ENCODE results near the gene FBL. TPM values are rescaled to one million over a fixed set of nuclear protein-coding genes. Genes with fewer than 3 reads are reported as not detected.
"Not testable (repeated sequence)": the region's sequence is repeated elsewhere in the genome, so short reads cannot be mapped to it uniquely, and the experiment has no call there.

FBL gene
- total and polyA plus RNA-seq, 2 experiments from 2014 or later, result 59.3 to 63.9 TPM

DNA sequence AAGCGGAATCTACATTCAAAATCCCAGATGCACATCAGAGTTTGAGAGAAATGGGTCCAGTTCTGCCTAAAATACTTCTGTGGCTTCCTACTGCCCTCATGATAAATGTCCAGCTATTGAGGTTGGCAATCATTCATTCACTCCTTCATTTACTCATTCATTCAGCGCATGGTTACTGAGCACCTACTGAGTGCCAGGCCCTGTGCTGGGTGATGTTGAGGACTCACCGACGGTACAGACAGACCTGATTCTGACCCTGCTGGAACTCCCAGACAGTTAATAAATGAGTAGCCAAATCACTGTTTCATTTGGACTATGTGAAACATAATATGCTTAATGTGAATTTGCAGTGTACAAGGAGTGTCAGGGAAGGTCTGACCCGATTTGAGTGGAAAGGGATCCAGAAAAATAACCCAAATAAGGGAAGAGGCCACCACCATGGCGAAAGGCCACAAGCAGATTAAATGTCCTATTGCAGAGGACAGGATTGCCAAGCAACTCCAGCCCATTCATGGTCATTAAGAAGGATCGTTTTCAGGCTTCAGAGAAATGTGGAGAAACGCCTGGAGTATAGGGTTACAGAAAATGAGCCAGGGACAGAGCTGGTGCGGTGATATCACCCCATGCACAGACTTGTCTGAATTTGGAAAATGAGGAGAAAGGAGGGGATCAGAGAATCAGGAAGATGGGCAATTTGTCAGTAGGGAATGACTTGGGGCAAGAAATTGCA lies 32.8 kb downstream of the FBL start:
- no peak for DNase-seq
- Histone ChIP-seq H3K79me2 (ENCODE audit: insufficient read depth) (no peaks in the 10 kb centered on the region), H3K4me1 (ENCODE audit: insufficient read depth) (no peaks in the 10 kb centered on the region), H3K27me3 (replicated peaks; ENCODE audit: insufficient read depth) (no peaks in the 10 kb centered on the region), H3K9me2 (ENCODE audit: insufficient read depth) (no peaks in the 10 kb centered on the region), H4K20me1 (ENCODE audit: insufficient read depth) (no peaks in the 10 kb centered on the region), H3K36me3 (ENCODE audit: low read depth) (no peaks in the 10 kb centered on the region), H2AFZ (no peak overlapping the region), H3K9me3 (ENCODE audit: low read depth) (no peaks in the 10 kb centered on the region), H3K4me3 (no peak overlapping the region), H3K27ac (no peak overlapping the region), H3K9ac (no peak overlapping the region), H3K4me2 (ENCODE audit: unreplicated experiment) (no peak overlapping the region), H3F3A (ENCODE audit: insufficient read depth) (no peaks in the 10 kb centered on the region)
- WGBS, 2 experiments (ENCODE audit: low coverage in 1 of 2, low lambda C conversion rate in 2 of 2, missing lambda C conversion rate in 2 of 2), result 60 to 65% methylated on average over 9 of the region's 9 CpGs
- in situ Hi-C loops (cut with MboI), result no loop called here
- no peak for TF ChIP-seq EZH2 (IDR thresholded peaks at IDR 0.05; ENCODE audit: insufficient read depth, poor library complexity, severe bottlenecking)
- no peak for TF ChIP-seq EZH2phosphoT487 (IDR thresholded peaks at IDR 0.05; ENCODE audit: insufficient read depth, low read depth)

GRCh38 chr19:39811064-39811463 lies 35.1 kb downstream of the FBL start:
- Histone ChIP-seq H3K36me3 (ENCODE audit: low read depth) (no peaks in the 10 kb centered on the region), H3K9me2 (ENCODE audit: insufficient read depth) (no peaks in the 10 kb centered on the region), H3K27me3 (replicated peaks; ENCODE audit: insufficient read depth) (no peaks in the 10 kb centered on the region), H3K4me3 (no peak overlapping the region), H3K27ac (no peak overlapping the region), H3K9ac (no peak overlapping the region), H3K9me3 (ENCODE audit: low read depth) (no peaks in the 10 kb centered on the region), H3K4me2 (ENCODE audit: unreplicated experiment) (no peak overlapping the region), H3F3A (ENCODE audit: insufficient read depth) (no peaks in the 10 kb centered on the region), H3K79me2 (ENCODE audit: insufficient read depth) (no peaks in the 10 kb centered on the region), H4K20me1 (ENCODE audit: insufficient read depth) (no peaks in the 10 kb centered on the region), H2AFZ (no peak overlapping the region), H3K4me1 (ENCODE audit: insufficient read depth) (no peaks in the 10 kb centered on the region)
- 77 to 78% methylated on average over 4 of the region's 4 CpGs for WGBS, 2 experiments (ENCODE audit: low coverage in 1 of 2, low lambda C conversion rate in 2 of 2, missing lambda C conversion rate in 2 of 2)
- DNase-seq, result no peak
- in situ Hi-C loops (cut with MboI), result no loop called here
- TF ChIP-seq EZH2phosphoT487 (IDR thresholded peaks at IDR 0.05; ENCODE audit: insufficient read depth, low read depth) (no peak), EZH2 (IDR thresholded peaks at IDR 0.05; ENCODE audit: insufficient read depth, poor library complexity, severe bottlenecking) (no peak)

DNA sequence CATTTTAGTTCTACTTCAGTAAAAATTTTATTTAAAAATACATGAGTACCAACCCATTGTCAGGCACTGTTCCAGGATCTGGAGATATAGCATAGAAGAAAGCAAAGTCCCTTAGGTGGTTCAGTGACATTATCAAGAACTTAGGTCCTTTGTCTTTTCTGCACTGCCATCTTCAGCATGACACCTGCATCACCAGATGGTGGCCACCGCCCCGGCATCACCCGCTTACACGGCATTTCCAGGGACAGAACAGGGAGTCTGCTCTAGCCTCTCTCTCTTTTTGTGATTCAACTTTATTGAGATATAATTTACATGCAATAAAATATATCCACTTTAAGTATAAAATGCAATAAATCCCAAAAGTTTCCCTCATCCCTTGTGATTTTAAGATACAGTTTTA lies 35.8 kb downstream of the FBL start:
- H3K9ac ChIP-seq, result no peak overlapping the region
- no peaks in the 10 kb centered on the region for H4K20me1 ChIP-seq (ENCODE audit: insufficient read depth)
- no peaks in the 10 kb centered on the region for H3K36me3 ChIP-seq (ENCODE audit: low read depth)
- H3F3A ChIP-seq (ENCODE audit: insufficient read depth), result no peaks in the 10 kb centered on the region
- H3K4me2 ChIP-seq (ENCODE audit: unreplicated experiment), result no peak overlapping the region
- no peaks in the 10 kb centered on the region for H3K9me2 ChIP-seq (ENCODE audit: insufficient read depth)
- no peak for DNase-seq
- H3K9me3 ChIP-seq (ENCODE audit: low read depth), result no peaks in the 10 kb centered on the region
- H3K27ac ChIP-seq, result no peak overlapping the region
- no peaks in the 10 kb centered on the region for H3K27me3 ChIP-seq (replicated peaks; ENCODE audit: insufficient read depth)
- no peaks in the 10 kb centered on the region for H3K4me1 ChIP-seq (ENCODE audit: insufficient read depth)
- no peak overlapping the region for H2AFZ ChIP-seq
- WGBS, 2 experiments (ENCODE audit: low coverage in 1 of 2, low lambda C conversion rate in 2 of 2, missing lambda C conversion rate in 2 of 2), result 84 to 86% methylated on average over 4 of the region's 4 CpGs
- no peaks in the 10 kb centered on the region for H3K79me2 ChIP-seq (ENCODE audit: insufficient read depth)
- TF ChIP-seq EZH2phosphoT487 (IDR thresholded peaks at IDR 0.05; ENCODE audit: insufficient read depth, low read depth) (no peak), EZH2 (IDR thresholded peaks at IDR 0.05; ENCODE audit: insufficient read depth, poor library complexity, severe bottlenecking) (no peak)
- no peak overlapping the region for H3K4me3 ChIP-seq
- in situ Hi-C loops (cut with MboI), result no loop called here

GRCh38 chr19:39809368-39809767 lies 36.8 kb downstream of the FBL start:
- Histone ChIP-seq H3K27me3 (replicated peaks; ENCODE audit: insufficient read depth) (no peaks in the 10 kb centered on the region), H4K20me1 (ENCODE audit: insufficient read depth) (no peaks in the 10 kb centered on the region), H2AFZ (no peak overlapping the region), H3K4me1 (ENCODE audit: insufficient read depth) (no peaks in the 10 kb centered on the region), H3K36me3 (ENCODE audit: low read depth) (no peaks in the 10 kb centered on the region), H3F3A (ENCODE audit: insufficient read depth) (no peaks in the 10 kb centered on the region), H3K4me3 (no peak overlapping the region), H3K9me2 (ENCODE audit: insufficient read depth) (no peaks in the 10 kb centered on the region), H3K79me2 (ENCODE audit: insufficient read depth) (no peaks in the 10 kb centered on the region), H3K27ac (no peak overlapping the region), H3K4me2 (ENCODE audit: unreplicated experiment) (no peak overlapping the region), H3K9me3 (ENCODE audit: low read depth) (no peaks in the 10 kb centered on the region), H3K9ac (no peak overlapping the region)
- TF ChIP-seq EZH2 (IDR thresholded peaks at IDR 0.05; ENCODE audit: insufficient read depth, poor library complexity, severe bottlenecking) (no peak), EZH2phosphoT487 (IDR thresholded peaks at IDR 0.05; ENCODE audit: insufficient read depth, low read depth) (no peak)
- no peak for DNase-seq
- WGBS, 2 experiments (ENCODE audit: low coverage in 1 of 2, low lambda C conversion rate in 2 of 2, missing lambda C conversion rate in 2 of 2), result 65 to 76% methylated on average over 4 of the region's 4 CpGs
- in situ Hi-C loops (cut with MboI), result no loop called here

GRCh38 chr19:39808688-39809087 lies 37.5 kb downstream of the FBL start:
- H3K79me2 ChIP-seq (ENCODE audit: insufficient read depth); H3K27me3 ChIP-seq (replicated peaks; ENCODE audit: insufficient read depth); DNase-seq; H3K9ac ChIP-seq; H3F3A ChIP-seq (ENCODE audit: insufficient read depth); H3K4me3 ChIP-seq; H3K27ac ChIP-seq; H4K20me1 ChIP-seq (ENCODE audit: insufficient read depth); H3K4me1 ChIP-seq (ENCODE audit: insufficient read depth); H3K4me2 ChIP-seq (ENCODE audit: unreplicated experiment); H2AFZ ChIP-seq; in situ Hi-C loops (cut with MboI); H3K36me3 ChIP-seq (ENCODE audit: low read depth); H3K9me2 ChIP-seq (ENCODE audit: insufficient read depth); H3K9me3 ChIP-seq (ENCODE audit: low read depth): not testable (repeated sequence)
- 69 to 70% methylated on average over 7 of the region's 7 CpGs for WGBS, 2 experiments (ENCODE audit: low coverage in 1 of 2, low lambda C conversion rate in 2 of 2, missing lambda C conversion rate in 2 of 2)

Measured in GM23248 (cell line).